SK-N-DZ (cell line): ENCODE data around the gene GAN.

Experiments
- DNase-seq: peaks from one replicate; pipeline ENCODE4 v3.0.0-alpha.2; 2015; ENCODE audit warnings: low spot score

GAN gene

GRCh38 chr16:81350306-81350615 is 35.5 kb downstream of the GAN start:
- no peak for DNase-seq

DNA sequence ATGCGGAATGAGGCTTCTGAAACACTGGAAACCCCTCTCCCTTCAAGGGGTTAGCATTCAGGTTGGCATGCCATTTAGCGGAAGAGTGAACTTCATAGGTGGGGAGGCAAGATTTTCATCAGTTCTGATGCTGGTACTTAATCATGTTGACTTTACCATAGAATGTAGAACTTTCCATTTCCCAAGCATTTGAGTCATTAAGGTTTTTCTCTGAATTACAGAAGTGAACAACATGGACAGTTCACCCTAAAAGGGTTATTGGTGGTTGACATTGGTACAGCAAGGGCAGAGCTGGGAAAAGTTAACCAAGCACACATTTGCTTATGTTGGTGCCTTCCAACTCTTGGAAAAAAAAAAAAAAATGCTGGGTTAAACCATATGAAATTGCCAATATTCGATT is 39.1 kb downstream of the GAN start:
- no peak for DNase-seq

DNA sequence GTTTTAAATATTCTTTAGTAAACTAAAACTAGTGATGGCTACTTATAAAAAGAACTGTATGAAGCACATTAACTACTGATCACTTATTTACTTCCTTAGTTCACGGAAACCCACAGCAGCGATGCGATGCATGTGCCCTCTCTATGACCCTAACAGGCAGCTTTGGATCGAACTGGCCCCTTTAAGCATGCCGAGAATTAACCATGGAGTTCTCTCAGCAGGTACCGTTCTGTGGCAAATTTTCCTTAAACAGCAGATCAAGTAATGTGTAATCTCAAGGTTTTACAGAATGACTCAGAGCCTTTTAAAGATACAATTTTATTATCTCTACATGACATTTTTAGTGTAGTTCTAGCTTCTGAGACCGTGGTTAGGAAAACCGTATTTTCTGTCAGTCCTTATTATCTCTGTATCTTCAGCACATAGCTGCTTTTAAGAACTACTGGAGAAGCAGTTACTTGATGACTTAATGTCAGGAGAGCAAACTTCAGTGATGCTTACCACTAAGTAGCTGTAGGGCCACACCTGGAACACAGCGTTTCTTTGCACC is 43.0 kb downstream of the GAN start:
- DNase-seq: no peak

DNA sequence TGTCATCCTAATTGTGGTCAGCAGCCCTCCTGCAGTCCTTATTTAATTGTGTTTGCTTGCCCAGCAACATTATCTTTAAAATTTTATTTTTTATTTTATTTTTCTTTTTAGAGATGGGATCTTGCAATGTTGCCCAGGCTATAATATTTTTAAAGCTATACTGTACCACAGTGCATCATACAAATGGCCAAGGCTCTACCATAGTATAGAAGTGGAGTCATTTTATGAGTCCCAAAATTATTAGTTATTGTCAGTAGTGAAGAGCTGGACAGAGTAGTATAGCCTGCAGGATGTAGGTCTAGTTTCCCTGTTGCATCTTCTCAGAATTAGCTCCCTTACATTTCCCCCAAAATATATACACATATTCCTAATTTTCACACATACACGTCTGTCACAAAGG is 44.1 kb downstream of the GAN start:
- DNase-seq: no peak

- no peak for DNase-seq
Measured at GRCh38 chr16:81360135-81360534, 45.4 kb downstream of the GAN start.

DNA sequence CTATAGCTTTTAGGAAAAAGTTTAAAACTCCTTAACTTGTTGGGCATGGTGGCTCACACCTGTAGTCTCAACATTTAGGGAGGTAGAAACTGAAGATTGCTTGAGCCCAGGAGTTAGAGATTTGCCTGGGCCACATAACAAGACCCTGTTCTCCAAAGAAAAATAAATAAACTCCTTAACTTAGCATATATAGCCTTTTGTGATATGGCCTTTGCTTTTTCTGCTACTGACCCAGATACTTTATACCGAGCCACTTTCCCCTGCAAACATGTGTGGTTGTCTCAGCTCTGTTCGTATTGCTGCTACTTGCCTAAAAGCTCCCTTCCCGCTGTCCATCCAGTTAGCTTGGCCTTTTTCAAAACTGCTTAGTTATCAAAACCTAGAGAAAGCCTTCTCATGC is 51.0 kb downstream of the GAN start:
- DNase-seq: no peak

DNA sequence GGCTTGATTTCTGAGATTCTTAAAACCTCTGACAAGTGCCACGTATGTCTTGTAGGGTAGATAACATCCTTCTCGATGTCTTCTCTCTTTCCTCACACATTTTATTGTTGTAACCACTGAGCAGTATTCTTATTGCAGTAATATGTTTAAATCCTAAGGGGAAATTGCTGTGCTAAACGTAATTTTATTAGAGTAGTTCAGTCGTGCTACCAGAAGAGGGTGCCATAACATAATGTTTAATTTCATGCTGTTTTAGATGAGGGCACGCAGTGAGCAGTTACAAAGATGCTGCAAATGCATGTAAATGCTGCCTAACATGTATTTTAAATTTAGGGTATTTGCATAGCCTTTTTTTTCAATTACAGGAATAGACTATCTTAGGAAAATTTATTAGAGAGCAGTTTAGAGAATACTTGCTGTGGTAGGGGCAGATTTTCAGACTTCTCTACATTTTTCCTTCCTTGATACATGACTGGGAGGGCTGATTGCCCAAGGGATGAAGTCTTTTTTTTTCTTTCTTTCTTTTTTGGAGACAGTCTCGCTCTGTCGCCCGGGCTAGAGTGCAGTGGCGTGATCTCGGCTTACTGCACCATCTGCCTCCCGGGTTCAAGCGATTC is 51.7 kb downstream of the GAN start:
- peak; percentile 57 for DNase-seq

DNA sequence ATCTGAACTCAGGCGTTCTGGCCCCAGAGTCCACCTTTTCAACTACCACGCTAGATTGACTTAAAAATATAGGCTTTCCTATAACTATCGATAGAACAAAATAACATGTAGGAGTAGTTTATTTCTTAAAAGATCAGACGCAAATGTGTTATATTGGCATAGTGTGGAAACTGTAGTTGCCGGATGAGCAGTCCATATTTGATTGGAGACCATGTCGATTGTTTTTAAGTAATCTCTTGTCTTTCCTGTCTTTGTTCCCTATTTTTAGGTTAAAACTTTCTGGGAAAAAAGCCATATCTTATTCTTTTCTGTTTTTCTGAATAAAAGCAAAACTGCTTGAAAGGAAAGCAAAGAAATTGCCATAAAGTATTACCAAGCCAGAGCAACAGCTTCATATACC is 53.1 kb downstream of the GAN start:
- DNase-seq: no peak

DNA sequence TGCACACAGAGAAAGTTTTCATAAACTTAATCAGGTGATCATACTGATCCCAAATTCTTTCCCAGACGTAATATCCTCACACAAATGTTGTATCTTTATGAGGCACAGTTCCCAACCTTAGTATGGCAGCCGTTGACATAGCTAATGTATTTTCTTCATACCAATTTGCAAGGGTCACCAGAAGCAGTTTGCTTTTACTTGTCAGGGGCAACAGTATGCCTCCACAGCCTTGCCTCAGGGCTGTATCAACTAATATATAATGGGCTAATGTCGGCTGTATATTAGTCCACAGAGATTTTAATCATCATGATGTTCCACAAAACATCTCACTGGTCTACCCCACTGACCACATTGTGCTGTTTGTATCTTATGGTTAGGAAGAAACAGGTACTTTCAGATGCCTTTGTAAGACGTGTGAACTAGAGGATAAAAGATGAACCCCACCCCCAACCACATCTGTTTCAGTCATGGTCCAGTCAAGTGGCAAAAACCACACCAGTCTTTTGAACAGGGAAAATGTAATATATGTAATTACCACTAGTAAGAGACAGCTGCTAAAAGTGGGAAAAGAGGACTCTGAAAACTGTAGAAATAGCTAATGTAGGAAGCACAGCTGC is 55.2 kb downstream of the GAN start:
- DNase-seq: no peak

GRCh38 chr16:81371106-81371505 is 56.3 kb downstream of the GAN start:
- DNase-seq: no peak

GRCh38 chr16:81374550-81374949 is 59.8 kb downstream of the GAN start:
- DNase-seq: no peak

DNA sequence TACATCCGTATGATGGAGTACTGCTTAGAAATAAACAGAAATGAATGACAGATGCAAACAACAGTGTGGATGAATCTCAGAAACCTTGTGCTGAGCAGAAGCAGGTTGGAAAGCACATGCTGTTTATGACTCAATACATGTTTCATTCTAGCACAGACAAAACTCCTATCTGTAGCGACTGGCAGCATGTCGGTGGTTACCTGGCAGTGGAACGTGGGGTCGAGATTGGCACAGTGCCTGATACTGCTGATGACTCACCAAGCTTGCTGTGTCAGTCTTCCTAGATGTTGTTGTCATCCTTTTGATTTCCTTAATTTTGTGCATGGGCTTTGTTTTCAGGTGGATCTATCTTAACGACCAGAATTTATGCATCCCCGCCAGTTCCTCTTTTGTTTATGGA is 62.1 kb downstream of the GAN start:
- DNase-seq: no peak

GRCh38 chr16:81378049-81378448 is 63.3 kb downstream of the GAN start:
- DNase-seq: no peak

DNA sequence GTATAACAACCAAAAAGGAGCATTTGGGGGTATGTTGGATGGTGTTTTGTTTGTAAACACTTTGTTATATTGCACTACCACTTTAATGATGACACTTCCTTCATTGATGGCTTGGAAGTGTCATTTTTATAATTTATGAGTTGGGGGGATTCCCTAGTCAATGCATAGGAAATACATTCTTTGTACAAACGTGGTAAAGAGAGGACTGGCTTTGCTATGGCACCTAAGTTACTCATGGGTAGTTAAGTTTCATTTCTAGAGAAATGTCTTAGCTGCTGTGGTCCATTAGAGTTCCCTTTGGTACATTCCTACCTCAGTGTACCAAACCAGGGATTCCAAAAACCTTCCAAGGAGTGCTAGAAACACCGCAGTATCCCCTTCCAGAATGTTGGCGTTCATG is 66.2 kb downstream of the GAN start:
- DNase-seq: no peak

- DNase-seq: no peak
Measured at GRCh38 chr16:81384006-81384405, 69.2 kb downstream of the GAN start.

DNA sequence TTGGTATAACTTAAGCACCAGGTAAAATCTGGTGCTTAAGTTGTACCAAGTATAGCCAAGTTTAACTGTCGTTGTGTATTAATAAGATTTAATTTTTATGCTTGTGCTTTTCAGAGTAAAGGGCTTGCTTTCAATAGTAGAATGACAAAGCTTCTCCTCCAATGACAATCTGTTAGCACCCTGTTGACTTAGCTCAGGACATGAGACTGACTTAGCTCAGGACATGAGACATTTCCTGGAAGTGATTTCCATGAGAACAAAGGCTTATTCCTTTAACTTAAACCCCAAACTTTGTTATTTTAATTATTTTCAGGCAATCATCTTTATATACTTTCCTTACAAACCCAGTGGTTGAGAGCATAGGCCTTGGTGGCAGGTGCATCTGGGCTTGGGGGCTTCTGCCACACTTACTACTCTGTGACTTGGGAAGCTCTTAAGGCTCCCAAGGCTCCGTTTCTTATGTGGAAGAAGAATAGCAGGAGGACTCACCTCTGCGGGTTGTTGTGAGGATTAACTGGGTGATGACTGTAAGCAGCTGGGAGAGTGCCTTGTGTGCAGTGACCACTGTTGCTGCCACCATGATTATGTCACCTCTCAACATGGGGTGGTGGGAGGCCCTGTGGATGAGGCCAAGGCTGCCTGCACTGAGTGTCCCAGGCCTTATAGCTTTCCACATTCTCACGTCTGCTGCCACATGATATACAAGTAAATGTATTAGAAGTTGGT is 70.4 kb downstream of the GAN start:
- DNase-seq: no peak

- DNase-seq: no peak
Measured at GRCh38 chr16:81388357-81388756, 73.6 kb downstream of the GAN start.

DNA sequence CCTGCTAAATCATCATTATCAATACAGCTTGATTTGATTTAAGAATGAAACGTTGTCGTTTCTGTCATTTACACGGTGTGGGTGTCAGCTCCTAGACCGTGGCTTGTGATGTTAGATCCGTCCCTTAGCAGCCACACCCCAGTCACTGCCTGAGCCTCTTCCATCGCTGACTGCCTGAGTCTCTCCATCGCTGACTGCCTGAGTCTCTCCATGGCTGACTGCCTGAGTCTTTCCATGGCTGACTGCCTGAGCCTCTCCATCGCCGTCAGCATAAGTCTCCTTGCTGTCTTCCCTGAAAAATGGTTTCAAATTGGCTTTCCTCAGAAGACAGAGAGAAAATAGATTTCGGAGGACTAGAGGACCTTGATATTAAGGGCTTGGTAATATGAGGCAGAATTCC is 76.1 kb downstream of the GAN start:
- no peak for DNase-seq

DNA sequence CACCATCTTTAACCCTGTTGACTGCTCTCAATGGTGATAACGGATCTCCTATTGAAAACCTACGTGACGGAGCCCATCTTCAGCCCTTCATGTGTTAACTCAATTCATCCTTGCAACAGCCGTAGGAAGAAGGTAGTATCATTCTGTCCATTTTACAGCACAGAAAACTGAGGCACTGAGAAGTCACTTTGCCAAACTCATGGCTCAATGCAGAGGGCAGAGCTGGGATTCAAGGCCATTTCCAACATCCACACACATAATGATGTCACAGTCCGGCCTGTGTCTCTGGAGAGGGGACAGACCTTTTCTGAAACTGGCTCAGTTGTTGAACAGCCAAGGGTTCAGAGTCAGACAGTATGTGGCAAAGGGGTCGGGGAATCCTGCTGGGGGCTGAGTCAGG is 77.2 kb downstream of the GAN start:
- DNase-seq: no peak

- no peak for DNase-seq
Measured at GRCh38 chr16:81394416-81394815, 79.7 kb downstream of the GAN start.

DNA sequence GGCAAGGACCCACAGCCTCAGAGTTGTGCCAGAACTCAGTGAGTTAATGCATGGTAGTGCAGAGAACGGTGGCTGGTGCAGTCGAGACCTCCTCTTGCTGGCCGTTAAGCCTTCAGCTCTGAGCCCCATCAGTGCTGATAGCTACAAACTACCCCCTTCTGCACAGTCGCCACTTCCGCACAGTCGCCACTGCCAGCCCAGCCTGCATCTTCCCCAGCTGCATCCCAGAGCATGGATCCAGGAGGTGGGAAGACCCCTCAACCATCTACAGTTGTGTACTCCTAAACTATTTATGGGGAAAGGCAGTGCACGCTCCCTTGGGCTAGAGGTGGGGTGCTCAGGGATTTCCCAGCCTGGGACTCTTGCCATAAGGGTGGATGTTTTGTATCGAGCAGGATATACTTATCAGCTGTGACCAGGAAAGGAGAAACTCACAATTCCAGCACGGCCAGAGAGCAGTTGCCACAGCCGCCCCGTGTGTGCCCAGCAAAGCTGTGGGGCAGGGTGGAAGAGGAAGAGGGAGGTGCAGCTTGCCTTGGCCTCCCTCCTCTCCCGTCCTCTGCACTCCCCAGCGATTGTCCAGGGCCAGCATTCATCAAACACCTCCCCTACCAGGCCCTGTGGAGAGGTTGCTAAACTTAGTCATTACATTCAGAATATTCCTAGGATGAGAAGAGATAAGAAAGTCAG is 80.3 kb downstream of the GAN start:
- no peak for DNase-seq

- DNase-seq: peak; percentile 29
Measured at GRCh38 chr16:81397058-81397878, 82.5 kb downstream of the GAN start.
